ENCODE results near the gene GJA4.

Gene GJA4

DNA sequence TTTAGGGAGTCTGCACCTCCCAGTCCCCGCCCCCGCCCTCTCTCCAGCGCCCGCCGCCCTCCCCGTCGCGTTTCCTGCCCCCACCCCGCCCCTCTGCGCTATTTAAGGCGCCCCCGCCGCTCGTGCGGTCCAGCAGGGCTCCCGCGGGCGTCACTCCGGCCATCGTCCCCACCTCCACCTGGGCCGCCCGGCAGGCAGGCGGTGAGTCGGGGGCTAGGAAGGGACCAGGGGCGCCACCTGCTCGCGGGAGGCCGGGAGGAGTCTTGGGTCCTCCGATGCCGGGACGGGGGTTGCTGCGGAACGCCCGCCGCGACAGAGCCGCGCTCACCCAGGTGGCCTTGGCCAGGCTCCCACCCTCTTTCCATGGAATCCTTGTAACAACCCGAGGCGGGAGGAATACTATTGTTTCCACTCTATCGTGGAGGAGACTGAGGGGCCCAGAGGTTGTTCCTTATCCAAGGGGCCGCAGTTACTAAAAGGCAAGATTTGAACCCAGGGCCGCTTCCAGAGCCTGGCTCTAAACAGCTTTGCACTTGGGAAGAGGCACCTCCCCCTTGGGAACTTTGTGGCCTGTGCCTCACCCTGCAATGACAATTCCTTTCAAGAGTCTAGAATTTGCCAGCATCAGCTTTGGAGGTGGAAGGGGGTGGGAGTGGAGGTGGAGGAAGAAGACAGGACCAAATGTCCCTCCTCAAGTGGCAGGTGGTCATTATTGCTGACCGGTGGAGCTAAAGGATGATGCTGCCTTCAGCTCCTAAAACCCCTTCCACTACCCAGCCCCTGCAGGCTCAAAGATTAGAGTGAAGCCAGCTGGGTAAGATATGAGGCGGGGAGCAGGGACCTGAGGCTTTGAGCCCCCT is at the start of gene GJA4:
Gene GJA4, plus strand, starts transcription at position 132 of the 860 bp plus-strand sequence. CDS start 1,215 bp downstream, outside the sequence.
- no peaks in the 10 kb centered on the region for H3K36me3 Mint-ChIP-seq (ENCODE audit: low read depth)
- no peak for DNase-seq (ENCODE audit: low spot score)
- no peak within 1 kb of the TSS for H3K27ac Mint-ChIP-seq

DNA sequence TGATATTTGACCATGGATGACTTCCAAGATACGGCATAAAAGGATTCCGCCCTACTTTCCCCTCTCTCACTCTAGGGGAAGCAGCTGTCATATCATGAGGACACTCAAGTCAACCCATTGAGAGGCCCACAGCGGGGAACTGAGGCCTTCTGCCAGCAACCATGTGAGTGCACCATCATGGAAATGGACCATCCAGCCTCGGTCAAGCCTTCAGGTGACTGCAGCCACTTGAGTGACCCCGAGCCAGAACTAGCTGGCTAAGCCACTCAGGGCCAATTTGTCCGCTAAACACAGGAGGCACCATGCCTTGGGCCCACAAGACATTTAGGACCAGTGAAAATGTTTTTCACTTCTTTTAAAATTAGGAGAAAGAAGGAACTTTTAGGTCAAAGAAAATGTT is 49.0 kb upstream of the GJA4 start:
- no peak for DNase-seq (ENCODE audit: low spot score)
- H3K36me3 Mint-ChIP-seq (ENCODE audit: low read depth) = no peaks in the 10 kb centered on the region
- H3K9me3 Mint-ChIP-seq = no peaks in the 10 kb centered on the region
- no peak overlapping the region for H3K4me3 Mint-ChIP-seq
- no peak overlapping the region for H3K27ac Mint-ChIP-seq
- H3K4me1 Mint-ChIP-seq (ENCODE audit: low read depth) = no peaks in the 10 kb centered on the region
- peaks cover 2% of the 10 kb centered on the region for H3K27me3 Mint-ChIP-seq (ENCODE audit: low read depth)

More for the DNA sequence above, at the start of gene GJA4:
- Mint-ChIP-seq H3K27me3 (ENCODE audit: low read depth) (peaks cover 14% of the 10 kb centered on the region), H3K4me1 (ENCODE audit: low read depth) (peaks cover 6% of the 10 kb centered on the region), H3K9me3 (no peaks in the 10 kb centered on the region), H3K4me3 (peak within 1 kb of the TSS; percentile 55)

DNA sequence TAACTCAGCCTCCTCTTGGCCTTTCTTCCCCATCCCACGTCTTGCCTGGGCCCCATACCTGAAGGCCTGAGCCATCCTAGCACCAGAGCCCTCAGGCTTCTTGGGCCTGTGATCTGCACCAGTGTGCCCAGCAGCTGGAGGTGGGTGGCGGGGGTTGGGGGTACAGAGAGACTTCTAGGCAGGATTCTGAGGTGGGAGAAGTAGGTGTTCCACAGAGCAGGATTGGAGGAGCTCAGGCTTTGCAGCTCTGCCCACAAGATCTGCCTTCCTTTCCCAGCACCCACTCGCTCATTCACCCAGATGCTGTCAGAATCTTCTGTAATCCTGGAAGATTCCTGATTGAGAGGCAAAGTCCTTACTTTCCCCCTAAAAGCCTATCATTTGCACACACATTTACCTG is 47.9 kb upstream of the GJA4 start:
- Mint-ChIP-seq H3K4me3 (no peak overlapping the region), H3K4me1 (ENCODE audit: low read depth) (no peaks in the 10 kb centered on the region), H3K36me3 (ENCODE audit: low read depth) (no peaks in the 10 kb centered on the region), H3K27ac (no peak overlapping the region), H3K27me3 (ENCODE audit: low read depth) (peaks cover 6% of the 10 kb centered on the region), H3K9me3 (no peaks in the 10 kb centered on the region)
- DNase-seq (ENCODE audit: low spot score) = no peak

DNA sequence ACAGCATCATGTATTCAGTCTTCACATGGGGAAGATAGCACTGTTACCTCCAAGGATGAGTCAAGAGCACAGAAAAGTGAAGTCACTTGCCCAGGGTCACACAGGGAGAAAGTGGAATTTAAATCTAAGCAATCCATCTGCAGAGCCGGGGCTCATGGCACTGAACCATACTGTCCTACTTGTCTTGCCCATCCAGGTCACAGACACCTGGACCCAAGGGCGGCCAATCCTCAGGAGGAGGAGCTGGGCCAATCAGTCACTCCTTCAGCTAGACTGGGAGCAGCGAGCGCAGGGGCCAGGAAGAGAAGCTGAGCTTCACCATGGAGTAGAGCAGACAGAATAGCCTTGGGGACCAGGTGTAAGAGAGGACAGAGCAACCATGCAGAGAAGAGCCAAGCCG is 47.1 kb upstream of the GJA4 start:
- no peak overlapping the region for H3K27ac Mint-ChIP-seq

DNA sequence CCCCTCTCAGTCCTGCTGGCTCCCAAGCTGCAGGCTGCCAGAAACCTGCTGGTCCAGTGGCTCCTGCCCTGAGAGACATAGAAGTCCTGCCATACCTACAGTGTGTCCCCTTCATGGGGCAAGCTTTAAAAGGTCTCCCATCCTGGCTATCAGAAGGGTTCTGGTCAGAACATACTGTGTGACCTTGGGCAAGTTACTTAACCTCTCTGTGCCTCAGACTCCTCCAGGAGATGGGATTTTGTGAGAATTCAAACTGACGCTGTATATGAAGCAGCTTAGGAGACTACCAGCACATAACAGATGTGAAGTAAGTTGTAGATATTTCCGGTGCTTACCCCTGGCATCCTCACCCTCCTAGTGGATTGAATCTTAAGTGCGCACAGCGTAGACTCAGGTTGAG is 46.7 kb upstream of the GJA4 start:
- Mint-ChIP-seq H3K36me3 (ENCODE audit: low read depth) (no peaks in the 10 kb centered on the region), H3K4me1 (ENCODE audit: low read depth) (no peaks in the 10 kb centered on the region), H3K27me3 (ENCODE audit: low read depth) (peaks cover 6% of the 10 kb centered on the region)

More for the DNA sequence above, 47.1 kb upstream of the GJA4 start:
- no peak overlapping the region for H3K4me3 Mint-ChIP-seq
- no peaks in the 10 kb centered on the region for H3K36me3 Mint-ChIP-seq (ENCODE audit: low read depth)
- no peak for DNase-seq (ENCODE audit: low spot score)
- H3K4me1 Mint-ChIP-seq (ENCODE audit: low read depth) = no peaks in the 10 kb centered on the region
- H3K27me3 Mint-ChIP-seq (ENCODE audit: low read depth) = peaks cover 6% of the 10 kb centered on the region
- no peaks in the 10 kb centered on the region for H3K9me3 Mint-ChIP-seq

DNA sequence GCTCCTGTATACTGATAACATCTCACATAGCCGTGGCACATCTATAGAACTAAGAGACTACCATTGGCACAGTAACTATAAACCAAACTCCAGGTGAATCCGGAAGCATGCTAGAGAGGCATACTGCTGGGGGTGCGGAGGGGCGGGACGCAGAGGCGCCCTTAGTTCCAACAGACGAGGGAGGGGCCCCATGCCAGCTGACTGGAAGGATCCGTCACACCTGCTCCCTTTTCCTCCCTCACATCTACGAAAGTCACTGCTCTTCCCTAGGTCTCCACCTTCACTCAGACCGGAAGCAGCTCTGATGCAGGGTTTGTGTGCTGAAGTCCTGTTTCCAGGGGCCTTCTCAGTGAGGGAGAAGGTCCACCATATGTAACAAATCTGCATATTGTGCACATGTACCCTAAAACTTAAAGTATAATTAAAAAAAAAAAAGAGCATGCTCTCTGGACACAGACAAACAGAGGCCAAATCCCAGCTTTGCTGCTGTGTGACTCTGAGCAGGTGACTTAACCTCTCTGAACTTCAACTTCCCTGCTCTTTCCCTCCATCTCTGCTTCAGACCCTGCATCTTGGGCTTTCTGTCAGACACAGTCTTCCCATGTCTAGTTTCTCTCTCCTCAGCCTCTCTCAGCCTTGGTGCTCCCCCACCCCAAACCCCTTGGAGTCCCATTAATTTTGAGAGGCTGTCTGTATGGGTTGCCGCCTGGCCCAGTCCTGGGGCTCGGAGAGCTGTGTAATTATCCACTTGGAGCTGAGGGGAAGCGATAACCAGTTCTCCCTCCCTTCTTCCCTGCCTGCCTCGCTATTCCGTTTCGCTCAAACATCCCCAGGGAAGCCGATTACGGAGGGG is 45.8 kb upstream of the GJA4 start:
- Mint-ChIP-seq H3K4me3 (no peak overlapping the region), H3K4me1 (ENCODE audit: low read depth) (no peaks in the 10 kb centered on the region), H3K9me3 (no peaks in the 10 kb centered on the region), H3K27ac (no peak overlapping the region), H3K36me3 (ENCODE audit: low read depth) (no peaks in the 10 kb centered on the region), H3K27me3 (ENCODE audit: low read depth) (peaks cover 6% of the 10 kb centered on the region)
- no peak for DNase-seq (ENCODE audit: low spot score)

More for the DNA sequence above, 46.7 kb upstream of the GJA4 start:
- no peak overlapping the region for H3K27ac Mint-ChIP-seq
- no peak for DNase-seq (ENCODE audit: low spot score)
- H3K9me3 Mint-ChIP-seq = no peaks in the 10 kb centered on the region
- no peak overlapping the region for H3K4me3 Mint-ChIP-seq

DNA sequence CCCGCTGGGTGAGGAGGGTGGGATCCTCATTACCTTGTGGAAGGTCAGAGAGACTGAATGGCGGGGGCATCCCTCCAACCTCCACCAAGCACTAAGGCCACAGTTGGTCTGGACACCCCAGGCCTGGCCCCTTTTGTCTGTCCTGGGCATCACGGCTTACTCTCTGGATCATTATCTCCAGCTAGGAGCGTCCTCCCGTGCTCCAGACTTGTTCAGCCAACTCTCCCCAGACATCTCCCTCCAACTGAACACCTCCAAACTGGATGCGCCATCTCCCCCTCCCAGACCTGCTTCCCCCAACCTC is 45.2 kb upstream of the GJA4 start:
- Mint-ChIP-seq H3K9me3 (no peaks in the 10 kb centered on the region), H3K27me3 (ENCODE audit: low read depth) (peaks cover 4% of the 10 kb centered on the region), H3K36me3 (ENCODE audit: low read depth) (no peaks in the 10 kb centered on the region), H3K4me1 (ENCODE audit: low read depth) (no peaks in the 10 kb centered on the region), H3K4me3 (no peak overlapping the region), H3K27ac (no peak overlapping the region)
- no peak for DNase-seq (ENCODE audit: low spot score)

DNA sequence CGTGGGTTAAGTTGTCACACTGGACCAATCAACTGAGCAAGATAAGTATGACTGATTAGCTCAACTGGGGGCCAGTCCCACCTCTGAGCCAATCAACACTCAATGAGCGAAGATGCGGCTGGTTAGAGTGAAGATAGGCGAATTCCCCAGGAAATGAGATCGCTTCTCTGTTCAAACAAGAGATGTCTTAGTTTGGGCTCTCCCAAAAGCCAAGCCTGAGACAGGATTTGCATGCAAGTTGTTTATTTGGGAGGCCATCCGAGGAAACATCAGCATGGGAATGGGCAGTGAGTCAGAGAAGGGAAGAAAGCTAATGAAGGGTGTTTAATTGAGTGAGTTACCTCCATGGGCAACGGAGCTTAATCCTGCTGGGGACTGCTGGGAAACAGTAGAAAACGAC is 42.8 kb upstream of the GJA4 start:
- Mint-ChIP-seq H3K4me1 (ENCODE audit: low read depth) (no peaks in the 10 kb centered on the region), H3K36me3 (ENCODE audit: low read depth) (no peaks in the 10 kb centered on the region), H3K4me3 (no peak overlapping the region), H3K27ac (no peak overlapping the region), H3K9me3 (no peaks in the 10 kb centered on the region), H3K27me3 (ENCODE audit: low read depth) (peaks cover 4% of the 10 kb centered on the region)
- DNase-seq (ENCODE audit: low spot score) = no peak

DNA sequence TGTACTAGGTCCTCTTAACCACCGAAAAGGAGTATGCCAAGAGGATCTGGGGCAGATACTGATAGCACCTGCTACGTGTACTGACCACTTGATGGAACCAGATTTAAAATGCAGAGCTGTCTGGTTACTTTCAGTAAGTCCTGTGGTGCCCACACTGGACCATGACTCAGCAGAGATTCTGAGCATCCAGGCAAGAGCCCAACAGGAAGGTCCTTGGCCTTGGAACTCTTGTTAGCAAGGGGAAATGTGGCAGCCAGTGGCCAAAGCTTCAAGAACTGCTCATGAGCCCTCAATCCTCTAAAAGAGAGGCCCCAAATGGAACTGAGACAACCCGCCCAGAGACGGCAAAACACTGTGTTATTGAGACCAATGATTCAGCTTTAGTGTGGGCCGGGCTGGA is 42.2 kb upstream of the GJA4 start:
- H3K4me3 Mint-ChIP-seq = no peak overlapping the region

DNA sequence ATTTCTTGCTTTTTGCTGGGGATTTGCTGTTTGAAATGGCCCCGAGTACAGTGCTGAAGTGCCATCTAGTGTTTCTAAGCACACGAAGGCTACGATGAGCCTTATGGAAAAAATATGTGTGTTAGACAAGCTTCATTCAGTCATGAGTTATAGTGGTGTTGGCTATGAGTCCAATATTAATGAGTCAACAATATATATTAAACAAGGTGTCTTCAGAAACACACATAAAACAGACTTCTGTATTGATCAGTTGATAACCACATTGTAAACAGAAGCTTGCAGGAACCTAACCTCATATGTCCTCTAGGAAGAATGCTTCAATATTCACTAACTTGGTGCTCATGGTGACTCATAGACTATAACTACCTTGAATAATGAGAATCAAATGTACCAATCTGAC is 39.6 kb upstream of the GJA4 start:
- H3K36me3 Mint-ChIP-seq (ENCODE audit: low read depth) = no peaks in the 10 kb centered on the region

More for the DNA sequence above, 42.2 kb upstream of the GJA4 start:
- Mint-ChIP-seq H3K27me3 (ENCODE audit: low read depth) (peaks cover 4% of the 10 kb centered on the region), H3K9me3 (no peaks in the 10 kb centered on the region), H3K36me3 (ENCODE audit: low read depth) (no peaks in the 10 kb centered on the region), H3K4me1 (ENCODE audit: low read depth) (no peaks in the 10 kb centered on the region), H3K27ac (no peak overlapping the region)
- DNase-seq (ENCODE audit: low spot score) = no peak

DNA sequence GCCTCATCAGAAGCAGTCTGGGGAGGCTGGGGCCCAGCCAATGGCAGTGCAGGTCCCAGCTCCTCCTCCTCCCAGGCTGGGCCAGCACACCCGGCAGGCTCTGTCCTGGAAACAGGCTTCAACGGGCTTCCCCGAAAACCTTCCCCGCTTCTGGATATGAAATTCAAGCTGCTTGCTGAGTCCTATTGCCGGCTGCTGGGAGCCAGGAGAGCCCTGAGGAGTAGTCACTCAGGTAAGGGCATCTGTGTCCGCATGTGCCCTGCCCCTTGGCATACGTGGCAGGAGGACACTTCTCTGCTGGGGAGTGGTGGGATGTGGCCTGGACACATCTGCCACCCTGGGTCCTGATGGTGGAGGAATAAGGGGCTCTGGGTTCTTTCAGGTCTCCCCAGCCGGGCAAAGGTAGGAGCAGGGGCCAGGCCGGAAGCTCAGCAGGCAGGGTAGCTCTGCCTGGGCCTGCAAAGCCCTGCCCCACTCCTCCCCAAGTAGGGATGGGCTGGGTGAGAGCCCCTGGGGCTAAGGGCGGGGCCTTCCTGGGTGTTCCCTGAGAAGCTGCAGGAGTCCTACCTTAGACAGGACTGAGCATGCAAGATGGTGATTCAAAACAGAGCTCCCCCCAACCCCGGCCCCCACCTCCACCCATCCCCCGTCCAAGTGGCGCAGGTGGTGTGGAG is 37.7 kb upstream of the GJA4 start, which contains the start of gene GJB5:
Gene GJB5, plus strand, starts transcription at position 84 of the 674 bp plus-strand sequence. CDS start 2,284 bp downstream, outside the sequence.
- DNase-seq (ENCODE audit: low spot score) = no peak
- H3K27me3 Mint-ChIP-seq (ENCODE audit: low read depth) = no peaks in the 10 kb centered on the region
- H3K27ac Mint-ChIP-seq = no peak within 1 kb of the TSS
- no peaks in the 10 kb centered on the region for H3K36me3 Mint-ChIP-seq (ENCODE audit: low read depth)
- H3K4me3 Mint-ChIP-seq = no peak within 1 kb of the TSS
- no peaks in the 10 kb centered on the region for H3K4me1 Mint-ChIP-seq (ENCODE audit: low read depth)
- no peaks in the 10 kb centered on the region for H3K9me3 Mint-ChIP-seq

More for the DNA sequence above, 39.6 kb upstream of the GJA4 start:
- H3K4me1 Mint-ChIP-seq (ENCODE audit: low read depth) = no peaks in the 10 kb centered on the region
- peaks cover 4% of the 10 kb centered on the region for H3K27me3 Mint-ChIP-seq (ENCODE audit: low read depth)
- no peaks in the 10 kb centered on the region for H3K9me3 Mint-ChIP-seq
- no peak overlapping the region for H3K4me3 Mint-ChIP-seq
- no peak for DNase-seq (ENCODE audit: low spot score)
- no peak overlapping the region for H3K27ac Mint-ChIP-seq

DNA sequence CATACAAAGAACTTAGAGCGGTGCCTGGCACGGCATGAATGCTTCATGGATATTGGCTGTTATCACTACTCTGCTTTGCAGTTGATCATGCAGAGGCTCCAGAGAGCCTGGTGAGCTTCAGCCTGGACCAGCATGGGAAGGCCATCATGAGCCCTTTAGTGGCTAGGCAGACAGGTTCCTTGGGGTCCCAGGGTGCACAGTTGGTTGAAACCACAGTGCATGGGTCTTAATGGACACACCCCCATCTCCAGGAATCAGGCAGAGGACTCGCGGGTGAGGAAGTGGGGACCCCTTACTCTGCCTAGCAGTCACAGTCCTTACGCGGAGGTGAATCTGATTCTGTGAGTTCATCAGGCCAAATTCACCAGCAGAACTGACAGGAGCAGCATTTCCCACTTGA is 36.8 kb upstream of the GJA4 start:
- no peaks in the 10 kb centered on the region for H3K36me3 Mint-ChIP-seq (ENCODE audit: low read depth)
- no peaks in the 10 kb centered on the region for H3K9me3 Mint-ChIP-seq
- no peaks in the 10 kb centered on the region for H3K27me3 Mint-ChIP-seq (ENCODE audit: low read depth)
- no peak for DNase-seq (ENCODE audit: low spot score)
- no peak overlapping the region for H3K4me3 Mint-ChIP-seq
- H3K4me1 Mint-ChIP-seq (ENCODE audit: low read depth) = no peaks in the 10 kb centered on the region
- H3K27ac Mint-ChIP-seq = no peak overlapping the region

DNA sequence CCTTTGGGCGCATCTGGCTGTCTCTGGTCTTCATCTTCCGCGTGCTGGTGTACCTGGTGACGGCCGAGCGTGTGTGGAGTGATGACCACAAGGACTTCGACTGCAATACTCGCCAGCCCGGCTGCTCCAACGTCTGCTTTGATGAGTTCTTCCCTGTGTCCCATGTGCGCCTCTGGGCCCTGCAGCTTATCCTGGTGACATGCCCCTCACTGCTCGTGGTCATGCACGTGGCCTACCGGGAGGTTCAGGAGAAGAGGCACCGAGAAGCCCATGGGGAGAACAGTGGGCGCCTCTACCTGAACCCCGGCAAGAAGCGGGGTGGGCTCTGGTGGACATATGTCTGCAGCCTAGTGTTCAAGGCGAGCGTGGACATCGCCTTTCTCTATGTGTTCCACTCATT is 35.4 kb upstream of the GJA4 start:
- no peaks in the 10 kb centered on the region for H3K9me3 Mint-ChIP-seq
- no peaks in the 10 kb centered on the region for H3K27me3 Mint-ChIP-seq (ENCODE audit: low read depth)
- H3K4me3 Mint-ChIP-seq = no peak overlapping the region
- H3K4me1 Mint-ChIP-seq (ENCODE audit: low read depth) = no peaks in the 10 kb centered on the region
- DNase-seq (ENCODE audit: low spot score) = no peak
- H3K27ac Mint-ChIP-seq = no peak overlapping the region
- H3K36me3 Mint-ChIP-seq (ENCODE audit: low read depth) = no peaks in the 10 kb centered on the region

DNA sequence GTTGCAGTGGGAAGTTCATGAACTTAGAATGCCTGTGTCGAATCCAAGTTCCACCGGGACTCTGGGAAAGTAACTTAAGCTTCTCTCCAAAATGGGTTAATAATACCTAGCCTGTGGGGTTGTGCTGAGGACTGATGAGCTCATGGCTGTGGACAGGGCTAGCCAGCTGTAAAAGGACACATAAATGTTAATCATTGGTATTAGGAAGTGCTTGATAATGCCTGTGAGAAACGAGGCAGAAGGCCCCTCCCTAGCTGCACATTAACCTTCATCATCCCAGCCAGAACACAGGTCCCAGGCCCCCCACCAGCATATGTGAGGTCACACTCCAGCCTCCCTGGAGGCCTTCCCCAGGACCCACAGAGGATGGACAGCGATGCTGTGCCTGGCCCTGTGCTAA is 34.0 kb upstream of the GJA4 start:
- no peaks in the 10 kb centered on the region for H3K9me3 Mint-ChIP-seq
- H3K4me1 Mint-ChIP-seq (ENCODE audit: low read depth) = no peaks in the 10 kb centered on the region
- no peak overlapping the region for H3K27ac Mint-ChIP-seq
- H3K36me3 Mint-ChIP-seq (ENCODE audit: low read depth) = no peaks in the 10 kb centered on the region
- no peaks in the 10 kb centered on the region for H3K27me3 Mint-ChIP-seq (ENCODE audit: low read depth)
- no peak for DNase-seq (ENCODE audit: low spot score)
- H3K4me3 Mint-ChIP-seq = no peak overlapping the region

Measured in T-helper 2 cell treated with Interferon-gamma antibody and Interleukin-4, amounts not matched to agents 5 μg/mL and 100 μg/mL, for 36 hours (primary cell).